Activated CD4-positive, alpha-beta T cell treated with anti-CD3 and anti-CD28 coated beads, Interleukin-2, amount 50 U/mL, for 16 hours (primary cell): Measurements from ENCODE around the gene CEP120.
"Not testable (repeated sequence)": the region's sequence is repeated elsewhere in the genome, so short reads cannot be mapped to it uniquely, and the experiment has no call there.

Source experiments
- DNase-seq: peaks from one replicate; pipeline ENCODE4 v3.0.0-alpha.2; 2020

Gene CEP120

DNA sequence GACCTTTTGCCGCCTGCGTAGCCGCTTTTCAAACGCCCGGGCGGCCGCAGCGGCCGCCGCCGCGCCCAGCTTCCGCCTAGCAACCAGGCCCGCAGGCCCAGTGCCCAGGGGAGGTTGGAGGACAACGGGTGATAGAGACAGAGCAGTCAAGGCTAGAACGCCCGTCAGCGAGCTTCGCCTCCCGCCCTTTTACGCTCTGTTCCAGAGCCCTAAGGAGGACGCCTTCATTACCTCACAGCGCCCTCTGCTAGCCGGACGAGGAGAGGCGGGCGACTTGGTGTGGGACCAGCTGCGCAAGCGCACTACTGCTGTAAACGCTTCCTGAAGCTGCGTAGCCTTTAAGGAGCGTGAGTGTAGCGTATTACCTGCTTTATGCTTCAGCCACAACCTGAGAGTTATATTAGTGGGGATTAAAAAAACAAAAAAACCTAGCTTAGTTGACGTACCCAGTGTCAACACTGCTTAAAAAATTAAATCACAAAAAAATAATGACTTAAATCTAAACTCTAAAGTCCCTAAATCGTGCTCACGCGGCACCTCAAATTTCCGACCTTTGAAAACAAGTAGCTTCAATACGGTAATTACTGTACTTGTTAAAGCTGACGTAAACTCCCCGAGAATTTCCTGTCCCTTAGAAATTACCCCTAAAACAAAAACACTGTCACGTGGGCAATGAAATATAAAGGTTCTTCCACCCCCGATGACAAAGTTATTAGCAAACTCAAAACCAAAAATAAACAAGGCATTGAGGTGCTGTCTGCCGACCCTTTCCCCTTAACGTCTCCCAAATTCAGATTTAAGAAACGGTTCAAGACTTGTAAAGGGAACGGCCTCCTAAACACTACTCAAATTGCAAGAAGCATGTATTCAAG, at the start of gene CEP120:
Gene CEP120 (minus strand): TSS at position 126 of the 872 bp plus-strand sequence. CDS start 405 bp downstream, outside the sequence.
- DNase-seq, result peak; percentile 99

DNA sequence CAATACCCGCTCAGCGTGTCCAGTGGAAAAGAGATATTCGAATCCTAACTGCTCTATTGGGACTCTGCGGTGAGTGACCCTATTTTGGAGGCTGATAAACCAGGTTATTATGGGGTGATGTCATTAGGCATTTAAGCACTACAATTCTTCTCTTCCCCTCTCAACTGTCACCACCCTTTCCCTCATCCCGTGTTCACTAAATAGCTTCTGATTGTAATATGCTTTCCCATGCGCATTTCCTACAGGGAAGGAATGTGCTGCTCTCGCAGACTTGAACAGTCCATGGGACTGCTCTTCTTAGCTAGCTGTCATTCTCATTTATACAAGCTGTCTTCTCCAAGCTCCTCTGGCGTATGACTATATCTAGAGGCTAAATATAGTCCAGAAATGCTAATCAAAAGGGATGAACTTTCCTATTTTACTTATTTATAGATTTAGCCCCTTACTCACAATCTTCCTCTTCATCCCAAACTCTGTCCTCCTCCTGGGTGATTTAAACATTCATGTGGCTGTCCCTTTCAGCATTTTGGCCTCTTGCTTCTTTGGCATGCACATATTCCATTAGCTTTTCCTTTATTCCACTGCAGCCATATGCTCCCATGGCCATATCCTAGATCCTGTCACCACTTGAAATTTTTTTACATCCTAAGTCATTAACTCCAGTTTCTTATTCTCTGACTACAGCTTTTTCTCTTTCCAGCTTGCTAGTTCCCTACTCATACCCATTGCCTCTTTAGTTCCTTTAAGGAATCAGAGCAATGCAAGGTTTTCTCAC, 49.1 kb upstream of the CEP120 start:
- no peak for DNase-seq

DNA sequence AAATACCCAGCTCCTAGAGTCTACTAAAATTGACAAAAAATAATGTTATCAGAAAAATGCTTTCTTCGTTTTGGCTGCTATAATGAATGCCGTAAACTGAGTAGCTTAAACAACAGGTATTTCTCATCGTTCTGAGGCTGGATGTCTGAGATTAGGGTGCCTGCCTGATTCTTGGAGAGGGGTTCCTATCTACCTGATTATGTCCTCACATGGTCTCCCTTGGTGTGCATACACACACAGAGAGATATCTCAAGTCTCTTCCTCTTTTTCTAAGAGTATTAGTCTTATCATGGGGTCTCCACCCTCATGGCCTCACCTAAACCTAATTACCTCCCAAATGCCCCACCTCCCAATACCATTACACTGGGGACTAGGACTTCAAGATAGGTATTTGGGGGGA, 48.2 kb upstream of the CEP120 start:
- no peak for DNase-seq

DNA sequence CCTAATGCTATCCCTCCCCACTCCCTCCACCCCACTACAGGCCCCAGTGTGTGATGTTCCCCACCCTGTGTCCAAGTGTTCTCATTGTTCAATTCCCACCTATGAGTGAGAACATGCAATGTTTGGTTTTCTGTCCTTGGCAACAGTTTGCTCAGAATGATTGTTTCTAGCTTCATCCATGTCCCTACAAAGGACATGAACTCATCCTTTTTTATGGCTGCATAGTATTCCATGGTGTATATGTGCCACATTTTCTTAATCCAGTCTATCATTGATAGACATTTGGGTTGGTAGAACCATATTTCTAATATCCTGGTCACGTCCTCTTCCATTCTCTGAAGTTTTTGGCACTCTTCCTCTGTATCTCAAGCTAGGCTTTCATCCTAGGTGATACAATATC, 43.6 kb upstream of the CEP120 start:
- DNase-seq, result not testable (repeated sequence)

DNA sequence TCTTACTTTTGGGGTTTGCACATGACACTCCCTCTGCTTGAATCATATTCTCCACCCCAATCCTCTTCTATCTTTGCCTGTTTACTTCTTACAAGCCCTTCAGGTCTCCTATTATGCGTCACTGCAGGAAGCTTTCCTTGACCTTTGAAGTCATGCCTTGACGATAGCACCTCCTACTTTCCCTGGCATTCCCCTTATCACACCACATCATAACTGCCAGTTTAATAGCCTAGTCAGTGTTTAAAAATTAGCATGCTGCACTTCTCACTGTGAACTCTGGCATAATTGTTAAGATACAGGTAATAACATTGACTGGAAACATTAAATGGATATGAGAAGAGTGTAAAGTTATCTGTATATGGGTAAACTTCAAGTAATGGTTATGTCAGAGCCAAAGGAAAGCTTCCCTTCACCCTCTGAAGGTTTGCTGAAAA, 37.1 kb upstream of the CEP120 start:
- DNase-seq, result peak; percentile 46

DNA sequence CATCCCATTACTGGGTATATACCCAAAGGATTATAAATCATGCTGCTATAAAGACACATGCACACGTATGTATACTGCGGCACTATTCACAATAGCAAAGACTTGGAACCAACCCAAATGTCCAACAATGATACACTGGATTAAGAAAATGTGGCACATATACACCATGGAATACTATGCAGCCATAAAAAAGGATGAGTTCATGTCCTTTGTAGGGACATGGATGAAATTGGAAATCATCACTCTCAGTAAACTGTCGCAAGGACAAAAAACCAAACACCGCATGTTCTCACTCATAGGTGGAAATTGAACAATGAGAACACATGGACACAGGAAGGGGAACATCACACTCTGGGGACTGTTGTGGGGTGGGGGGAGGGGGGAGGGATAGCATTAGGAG, 35.8 kb upstream of the CEP120 start:
- DNase-seq, result not testable (repeated sequence)

DNA sequence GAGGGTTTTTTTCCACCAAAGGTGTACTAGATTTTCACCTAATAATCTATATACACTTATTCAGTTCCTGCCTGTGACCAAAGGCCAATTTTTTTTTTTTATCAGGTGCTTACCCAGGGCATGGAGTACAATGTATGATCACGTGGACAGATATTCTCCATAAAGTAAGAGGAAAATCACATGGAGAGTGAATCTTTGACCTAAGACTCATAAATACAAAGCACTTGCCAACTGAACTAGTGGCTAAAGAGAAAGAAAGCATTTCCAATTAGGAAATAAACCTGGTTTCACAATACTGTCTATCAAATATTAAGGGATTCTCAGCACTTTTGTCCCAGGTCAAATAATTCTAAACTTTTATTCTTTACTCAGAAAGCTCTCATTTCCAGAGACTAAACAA, 33.0 kb upstream of the CEP120 start:
- no peak for DNase-seq

DNA sequence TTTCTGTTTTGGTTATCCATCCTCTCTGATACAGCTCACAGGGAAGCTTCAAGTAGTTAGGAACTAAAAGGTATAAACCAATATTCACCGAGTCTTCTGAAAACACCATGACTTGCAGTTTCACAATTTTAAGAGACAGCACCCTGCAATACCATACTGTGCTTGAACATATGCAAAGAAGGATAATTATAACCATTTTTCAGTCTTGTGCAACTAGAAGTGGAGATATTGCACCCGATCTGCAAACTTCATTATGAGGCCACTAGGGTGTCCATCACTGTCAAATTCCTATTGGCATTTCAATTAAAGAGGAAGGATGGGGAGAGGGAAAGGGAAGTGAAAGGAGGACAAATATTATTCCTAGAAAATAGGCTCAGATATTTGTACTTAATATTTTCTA, 32.4 kb upstream of the CEP120 start:
- DNase-seq, result no peak

DNA sequence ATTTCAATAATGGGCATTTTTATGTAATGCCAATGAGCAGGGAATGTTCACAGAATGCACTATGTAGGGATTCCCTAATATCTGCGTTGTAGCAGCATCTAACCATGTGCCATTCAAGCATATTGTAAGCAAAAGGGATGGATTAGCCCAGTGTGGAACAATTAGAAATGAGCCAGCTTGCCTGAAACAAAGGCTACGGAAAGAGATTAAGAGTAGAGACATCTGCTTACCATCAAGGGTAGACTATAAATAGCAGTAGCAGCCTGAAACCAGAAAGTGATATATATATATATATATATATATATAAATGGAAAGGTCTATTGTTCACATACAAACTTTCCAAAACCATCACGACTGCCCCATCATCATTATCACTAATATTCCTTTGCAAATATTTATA, 31.9 kb upstream of the CEP120 start:
- no peak for DNase-seq

DNA sequence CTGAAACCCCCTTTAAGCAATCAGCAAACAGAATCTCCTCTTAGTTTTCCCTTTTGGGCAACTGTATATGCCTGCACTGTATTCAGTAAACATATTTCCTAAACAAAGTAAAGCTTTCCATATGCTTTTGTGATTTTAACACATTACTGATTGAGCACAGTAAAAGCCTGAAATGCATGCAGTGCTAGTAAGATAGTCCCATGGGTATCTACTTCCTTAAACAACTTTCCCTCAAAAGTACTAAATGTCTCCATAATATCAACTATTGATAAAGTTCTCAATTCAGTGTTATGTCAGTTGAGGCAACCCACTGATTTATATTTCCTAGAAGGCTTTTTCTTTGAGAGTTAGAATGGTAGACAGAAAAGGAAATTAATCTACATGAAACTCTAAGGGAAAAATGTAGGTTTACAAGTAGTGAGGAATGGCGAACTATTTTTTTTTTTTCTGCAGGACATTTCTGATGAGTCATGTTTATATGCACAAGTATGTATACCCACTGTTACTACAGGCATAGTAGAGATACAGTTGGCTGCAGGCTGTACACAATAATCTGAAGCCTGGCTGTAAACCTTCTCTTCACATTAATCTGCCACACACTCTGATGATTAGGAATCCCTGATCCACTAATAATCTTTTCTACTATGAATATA, 31.2 kb upstream of the CEP120 start:
- no peak for DNase-seq

DNA sequence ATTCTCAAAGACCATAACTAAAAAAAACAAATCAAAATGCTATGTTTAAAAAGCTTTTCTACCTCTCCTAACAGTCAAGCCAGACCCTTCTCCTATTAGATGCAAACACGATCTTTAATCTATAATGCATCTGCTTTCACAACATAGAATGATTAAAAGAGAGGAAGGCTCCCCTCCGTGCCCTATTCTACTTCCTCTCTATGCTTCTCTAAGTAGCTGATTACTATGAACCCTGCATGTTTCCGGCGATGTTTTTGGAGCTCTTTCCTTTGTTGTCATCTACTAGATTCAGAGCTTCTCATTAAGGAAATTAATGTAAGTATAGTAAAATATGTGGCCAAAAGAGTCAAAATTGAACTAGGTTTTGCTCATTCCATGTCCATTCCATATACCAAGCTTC, 29.2 kb upstream of the CEP120 start:
- DNase-seq, result no peak

DNA sequence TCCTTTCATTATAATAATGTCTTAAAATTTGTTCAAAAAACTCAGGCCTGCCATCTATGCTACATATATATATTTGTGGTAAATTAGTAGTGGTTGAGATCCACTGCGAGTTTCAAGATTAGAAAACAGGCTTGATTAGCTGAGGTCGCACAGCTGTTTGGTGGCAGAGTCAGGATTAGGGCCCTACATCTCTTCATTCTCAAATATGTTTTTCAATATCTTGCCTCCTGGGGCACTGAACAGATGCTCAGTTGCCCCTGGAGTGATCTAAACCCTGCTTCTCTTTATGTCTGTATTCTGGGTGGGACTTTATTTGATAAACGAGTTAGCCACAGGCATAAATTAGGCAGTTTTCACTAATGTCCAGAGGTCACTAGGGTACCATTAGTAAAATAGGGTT, 27.8 kb upstream of the CEP120 start:
- DNase-seq, result no peak

DNA sequence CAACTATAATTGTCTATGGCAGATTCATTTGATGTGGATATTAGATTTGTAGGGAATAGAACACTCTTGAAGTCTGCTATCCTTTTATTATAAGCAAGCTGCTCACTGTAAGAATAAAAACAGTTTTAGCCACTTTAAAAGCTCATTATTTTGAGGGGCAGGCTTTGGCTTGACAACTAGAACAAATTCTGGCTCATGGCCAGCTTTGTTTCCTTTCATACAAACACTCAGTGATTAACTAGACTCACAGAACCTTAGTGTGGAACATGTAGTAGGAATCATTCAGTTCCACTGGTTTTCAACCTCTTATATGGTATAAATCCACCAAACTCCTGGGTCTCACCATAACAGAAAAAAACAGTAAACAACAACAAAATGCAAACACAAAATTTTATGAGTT, 27.4 kb upstream of the CEP120 start:
- DNase-seq, result no peak

DNA sequence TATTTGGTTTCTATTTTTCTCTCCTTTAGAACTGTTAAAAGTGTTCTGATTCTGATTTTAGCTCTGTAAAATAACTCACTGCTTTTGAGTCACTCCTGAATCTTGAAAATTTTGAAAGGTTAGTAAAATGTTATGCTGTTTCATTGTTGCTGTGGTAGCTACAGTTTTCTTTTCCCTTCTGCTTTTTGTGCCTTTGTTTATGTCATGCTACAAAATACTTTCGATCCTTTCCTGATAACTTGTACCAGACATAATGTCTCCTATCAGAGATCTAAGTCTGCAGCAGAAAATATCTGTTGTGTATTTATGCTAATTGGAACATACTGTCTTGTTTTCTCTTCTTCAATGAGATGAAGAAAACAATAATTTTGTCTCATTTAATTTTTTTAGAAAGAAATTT, 26.9 kb upstream of the CEP120 start:
- DNase-seq, result no peak

DNA sequence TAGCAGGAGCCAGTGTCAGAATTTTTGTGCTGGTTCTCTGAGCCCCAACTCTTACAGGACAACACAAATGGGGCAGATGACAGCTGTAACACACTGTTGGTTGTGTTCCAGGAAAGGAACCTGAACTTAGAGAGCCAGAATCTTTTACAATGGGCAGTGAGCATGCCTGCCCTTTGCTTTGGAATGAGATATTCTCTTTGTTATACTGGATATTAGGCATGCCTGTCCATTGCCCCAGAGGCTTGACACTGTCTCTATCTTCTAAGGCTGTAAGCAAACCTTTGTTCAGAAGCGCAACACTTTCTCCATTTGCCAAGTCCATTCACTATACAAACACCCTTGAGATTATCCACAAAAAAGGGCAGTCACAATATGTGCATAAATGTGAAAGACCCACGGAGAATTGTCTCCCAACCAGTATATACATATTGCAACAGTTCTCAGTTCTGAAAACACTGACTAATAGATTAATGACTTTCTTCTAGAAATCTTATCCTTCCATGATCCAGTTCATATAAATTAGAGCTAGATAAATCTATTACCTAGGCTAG, 26.3 kb upstream of the CEP120 start:
- no peak for DNase-seq

DNA sequence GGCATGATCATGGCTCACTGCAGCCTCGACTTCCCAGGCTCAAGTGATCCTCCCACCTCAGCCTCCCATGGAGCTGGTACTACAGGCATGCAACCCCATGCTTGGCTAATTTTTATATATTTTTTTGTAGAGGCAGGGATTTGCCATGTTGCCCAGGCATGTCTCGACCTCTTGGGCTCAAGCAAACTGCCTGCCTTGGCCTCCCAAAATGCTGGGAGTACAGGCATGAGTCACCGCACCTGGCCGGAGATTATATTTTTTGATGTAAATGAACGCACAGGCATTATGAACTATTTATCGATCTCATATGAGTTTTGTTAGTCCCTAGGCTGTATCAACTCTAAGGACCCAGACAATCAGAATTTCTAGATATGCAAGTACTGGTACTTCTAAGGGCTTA, 25.5 kb upstream of the CEP120 start:
- DNase-seq, result no peak

DNA sequence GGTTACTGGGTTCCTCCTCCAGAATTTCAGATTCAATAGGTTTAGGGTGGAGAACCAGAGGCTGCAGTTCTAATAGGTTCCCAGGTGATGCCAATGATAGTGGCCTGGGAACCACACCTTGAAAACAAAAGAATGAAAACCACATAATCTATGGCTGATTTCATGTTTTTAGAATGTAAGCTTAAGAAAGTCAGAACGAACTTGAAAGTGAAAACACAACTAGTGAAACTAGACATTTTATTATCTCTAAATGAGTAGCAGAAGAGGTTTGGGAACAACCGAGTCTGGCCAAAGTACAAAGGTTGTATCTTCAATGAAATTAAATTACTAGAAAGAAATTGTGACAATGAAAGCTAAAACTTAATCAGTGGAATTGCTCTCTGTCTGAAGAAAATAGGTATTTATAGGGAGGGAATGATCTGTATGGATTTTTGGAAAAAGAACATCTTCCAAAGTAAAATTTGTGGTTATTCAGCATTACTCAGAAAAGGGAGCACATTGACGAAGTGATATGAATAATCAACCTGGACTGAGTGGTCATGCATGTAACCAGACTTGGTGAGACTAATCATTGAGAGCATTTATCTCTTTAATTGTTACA, 24.9 kb upstream of the CEP120 start:
- peak; percentile 78 for DNase-seq

DNA sequence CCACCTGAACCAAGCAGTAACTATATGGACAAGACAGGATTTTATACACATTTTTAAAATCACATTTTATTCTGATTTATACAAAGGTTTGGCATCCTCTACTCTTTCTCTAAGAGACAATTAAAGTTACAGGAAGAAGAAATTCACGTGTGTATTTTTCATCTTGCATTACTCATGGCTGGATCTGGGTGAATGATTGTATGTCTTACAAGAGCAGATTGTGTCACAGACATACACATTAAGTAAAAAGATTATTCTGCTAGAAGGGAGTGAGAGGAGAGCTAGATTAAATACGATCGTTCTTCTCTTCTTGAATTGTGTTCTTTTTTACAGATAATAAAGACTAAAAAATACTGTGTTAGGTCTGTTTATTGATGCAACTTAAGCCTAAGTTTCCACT, 20.8 kb upstream of the CEP120 start:
- DNase-seq, result no peak

DNA sequence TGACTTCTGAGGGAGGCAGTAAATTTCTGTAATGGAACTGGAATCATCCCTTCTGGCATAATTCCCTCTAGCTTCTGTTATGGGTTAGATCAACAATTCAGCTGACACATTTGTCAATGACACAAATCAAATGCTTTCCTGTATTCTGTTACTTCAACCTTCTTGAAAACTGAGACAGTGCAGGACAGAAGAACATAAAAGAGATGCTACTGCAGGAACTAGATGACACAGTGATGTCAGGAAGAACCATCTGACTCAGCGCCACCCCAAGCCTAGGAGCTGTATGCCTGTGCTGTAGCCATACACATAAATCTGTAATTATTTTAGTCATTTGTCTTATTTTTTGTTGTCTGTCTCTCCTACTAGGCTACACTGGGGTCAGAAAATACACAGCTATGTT, 18.2 kb upstream of the CEP120 start:
- peak; percentile 88 for DNase-seq

DNA sequence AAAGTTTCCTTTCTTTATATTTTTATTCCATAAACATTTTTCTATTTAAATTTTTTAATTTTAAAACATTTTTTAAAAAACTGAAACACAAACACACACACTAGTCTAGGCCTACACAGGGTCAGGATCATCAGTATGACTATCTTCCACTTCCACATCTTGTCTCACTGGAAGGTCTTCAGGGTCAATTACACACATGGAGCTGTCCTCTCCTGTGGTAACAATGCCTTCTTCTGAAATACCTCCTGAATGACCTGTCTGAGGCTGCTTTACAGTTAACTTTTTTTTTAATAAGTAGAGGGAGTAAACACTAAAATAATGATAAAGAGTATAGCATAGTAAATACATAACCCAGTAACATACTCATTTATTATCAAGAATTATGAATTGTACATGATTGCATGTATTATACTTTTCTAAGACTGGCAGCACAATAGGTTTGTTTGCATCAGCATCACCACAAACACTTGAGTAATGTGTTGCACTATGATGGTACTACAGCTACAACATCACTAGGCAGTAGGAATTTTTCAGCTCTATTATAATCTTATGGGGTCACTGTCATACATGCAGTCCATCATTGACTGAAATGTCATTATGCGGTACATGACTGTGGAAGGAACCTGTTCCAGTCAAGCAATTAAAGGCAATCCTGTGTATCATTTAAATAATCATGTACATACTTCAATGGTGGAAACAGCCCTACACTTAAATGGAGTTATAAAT, 17.4 kb upstream of the CEP120 start:
- DNase-seq, result no peak

DNA sequence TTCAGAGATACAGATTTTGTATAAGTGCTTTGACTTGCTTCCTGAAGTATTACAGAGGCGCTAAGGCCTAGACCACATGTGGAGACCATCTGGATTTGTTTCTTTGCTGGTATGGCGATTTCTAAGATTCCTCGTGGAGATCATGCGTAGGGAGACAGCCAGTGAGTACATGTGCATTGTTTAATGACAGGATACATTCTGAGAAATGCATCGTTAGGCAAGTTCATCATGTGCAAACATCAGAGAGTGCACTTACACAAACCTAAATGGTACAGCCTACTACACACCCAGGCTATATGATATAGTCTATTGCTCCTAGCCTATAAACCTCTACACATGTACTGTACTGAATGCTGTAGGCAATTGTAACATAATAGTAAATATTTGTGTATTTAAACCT, 16.5 kb upstream of the CEP120 start:
- DNase-seq, result no peak

DNA sequence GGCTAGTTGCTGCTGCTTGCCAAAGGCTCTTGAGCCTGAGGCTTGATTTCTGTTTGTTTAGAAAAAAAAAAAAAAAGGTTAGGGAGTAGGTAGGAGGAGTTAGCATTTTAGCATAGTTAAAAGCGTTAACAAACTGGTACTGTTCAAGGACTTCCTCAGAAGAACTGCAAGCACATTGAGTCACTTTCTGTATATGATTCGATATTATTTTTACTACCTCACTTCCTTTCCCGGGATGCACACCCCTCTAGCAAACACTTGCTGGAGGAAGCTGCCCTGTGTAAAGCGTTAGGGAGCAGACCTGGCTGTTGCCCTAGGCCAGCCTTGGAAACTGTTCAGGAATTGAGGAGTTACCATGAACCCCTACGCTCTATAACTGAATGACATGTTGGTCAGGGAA, 15.7 kb upstream of the CEP120 start:
- peak; percentile 66 for DNase-seq
